K562 (cell line): ENCODE results near the gene ATE1. TPM values are rescaled to one million over a fixed set of nuclear protein-coding genes. Genes with fewer than 3 reads are reported as not detected.

Experiments used
- CREB1 ChIP-seq, 2 experiments: sonication (generic) in 1 of 2; formaldehyde crosslinking in 1 of 2; IDR thresholded peaks; 2 replicates each; pipeline versions ENCODE4 v1.6.1 to v1.8.0; 2012 to 2022; ENCODE audit warnings: inconsistent platforms in 1 of 2, mild to moderate bottlenecking in 1 of 2, missing genetic modification reagents in 1 of 2, moderate library complexity in 1 of 2
- DNMT1 ChIP-seq: fragments of 450-650 bp; IDR thresholded peaks from 2 replicates; pipeline ENCODE4 v1.6.1; 2016; ENCODE audit warnings: antibody characterized with exemption, mild to moderate bottlenecking
- KLF1 ChIP-seq: fragments of 450-650 bp; IDR thresholded peaks from 2 replicates; pipeline ENCODE4 v1.6.1; 2016; ENCODE audit warnings: missing genetic modification characterization, missing compliant biosample characterization
- KLF10 ChIP-seq: fragments of 250-450 bp; sonication (Bioruptor Pico); IDR thresholded peaks from 2 replicates; pipeline ENCODE4 v1.6.1; 2021; ENCODE audit warnings: matching md5 sums
- OTX1 ChIP-seq: fragments of 450-650 bp; formaldehyde crosslinking; IDR thresholded peaks from 2 replicates; pipeline ENCODE4 v1.4.0; 2022; ENCODE audit warnings: mild to moderate bottlenecking
- USF1 ChIP-seq: sonication (generic); formaldehyde crosslinking; IDR thresholded peaks from 2 replicates; pipeline ENCODE4 v1.9.0; 2022; ENCODE audit warnings: mild to moderate bottlenecking, missing genetic modification reagents
- ZNF134 ChIP-seq: fragments of 250-450 bp; sonication (Bioruptor Pico); conservative IDR thresholded peaks from 2 replicates; pipeline ENCODE4 v1.4.0; 2020
- ZNF146 ChIP-seq: IDR thresholded peaks from one replicate; pipeline ENCODE4 v1.6.1; 2018; ENCODE audit warnings: missing compliant biosample characterization; ENCODE audit not compliant: unreplicated experiment
- ZNF239 ChIP-seq: fragments of 250-450 bp; sonication (Bioruptor Pico); IDR thresholded peaks from 2 replicates; pipeline ENCODE4 v1.4.0; 2020; ENCODE audit warnings: mild to moderate bottlenecking
- polyA plus RNA-seq, 8 experiments: library from polyadenylated mRNA; depleted of rRNA in 4 of 8; stranded (reverse) in 5 of 8; unstranded in 3 of 8; fragments of >200 nt; fragmentation: Nextera tagmentation in 2 of 8; fragmentation: Illumina TruSeq in 1 of 8; extraction: Ambion mirVana in 2 of 8; extraction: Trizol in 1 of 8; gene quantifications; 2 replicates each; pipeline versions ENCODE4 v1.2.1 to v1.2.3, GENCODE V29; 2011 to 2014; ENCODE audit warnings: inconsistent platforms in 1 of 8, missing spikeins in 1 of 8
- total RNA-seq, 7 experiments: library from RNA; depleted of rRNA in 6 of 7; stranded (reverse); fragments of >200 nt in 6 of 7; fragmentation: Illumina TruSeq in 2 of 7; extraction: Trizol in 2 of 7; gene quantifications; 2 replicates each; pipeline versions ENCODE4 v1.2.1 to v1.2.3, GENCODE V29; 2011 to 2021; ENCODE audit warnings: low replicate concordance in 1 of 7
- TF ChIP-seq, protein P1 (sequence below): fragments of 450-650 bp; IDR thresholded peaks from 2 replicates; pipeline ENCODE4 v1.6.1; 2016; ENCODE audit warnings: mild to moderate bottlenecking, moderate library complexity
- TF ChIP-seq, protein P2 (sequence below): fragments of 250-450 bp; sonication (Bioruptor Pico); IDR thresholded peaks from 2 replicates; pipeline ENCODE4 v1.8.0; 2021; ENCODE audit warnings: mild to moderate bottlenecking, moderate library complexity
- TF ChIP-seq, protein P3 (sequence below): fragments of 450-650 bp; IDR thresholded peaks from 2 replicates; pipeline ENCODE4 v1.6.1; 2016; ENCODE audit warnings: mild to moderate bottlenecking

Gene ATE1
- total and polyA plus RNA-seq, 9 of the 15 experiments (the other 6 are each of a cell fraction or from before 2014, with no cell fraction given) = 3.0 to 14.2 (median 8.8) TPM

- TF ChIP-seq, protein P1, sequence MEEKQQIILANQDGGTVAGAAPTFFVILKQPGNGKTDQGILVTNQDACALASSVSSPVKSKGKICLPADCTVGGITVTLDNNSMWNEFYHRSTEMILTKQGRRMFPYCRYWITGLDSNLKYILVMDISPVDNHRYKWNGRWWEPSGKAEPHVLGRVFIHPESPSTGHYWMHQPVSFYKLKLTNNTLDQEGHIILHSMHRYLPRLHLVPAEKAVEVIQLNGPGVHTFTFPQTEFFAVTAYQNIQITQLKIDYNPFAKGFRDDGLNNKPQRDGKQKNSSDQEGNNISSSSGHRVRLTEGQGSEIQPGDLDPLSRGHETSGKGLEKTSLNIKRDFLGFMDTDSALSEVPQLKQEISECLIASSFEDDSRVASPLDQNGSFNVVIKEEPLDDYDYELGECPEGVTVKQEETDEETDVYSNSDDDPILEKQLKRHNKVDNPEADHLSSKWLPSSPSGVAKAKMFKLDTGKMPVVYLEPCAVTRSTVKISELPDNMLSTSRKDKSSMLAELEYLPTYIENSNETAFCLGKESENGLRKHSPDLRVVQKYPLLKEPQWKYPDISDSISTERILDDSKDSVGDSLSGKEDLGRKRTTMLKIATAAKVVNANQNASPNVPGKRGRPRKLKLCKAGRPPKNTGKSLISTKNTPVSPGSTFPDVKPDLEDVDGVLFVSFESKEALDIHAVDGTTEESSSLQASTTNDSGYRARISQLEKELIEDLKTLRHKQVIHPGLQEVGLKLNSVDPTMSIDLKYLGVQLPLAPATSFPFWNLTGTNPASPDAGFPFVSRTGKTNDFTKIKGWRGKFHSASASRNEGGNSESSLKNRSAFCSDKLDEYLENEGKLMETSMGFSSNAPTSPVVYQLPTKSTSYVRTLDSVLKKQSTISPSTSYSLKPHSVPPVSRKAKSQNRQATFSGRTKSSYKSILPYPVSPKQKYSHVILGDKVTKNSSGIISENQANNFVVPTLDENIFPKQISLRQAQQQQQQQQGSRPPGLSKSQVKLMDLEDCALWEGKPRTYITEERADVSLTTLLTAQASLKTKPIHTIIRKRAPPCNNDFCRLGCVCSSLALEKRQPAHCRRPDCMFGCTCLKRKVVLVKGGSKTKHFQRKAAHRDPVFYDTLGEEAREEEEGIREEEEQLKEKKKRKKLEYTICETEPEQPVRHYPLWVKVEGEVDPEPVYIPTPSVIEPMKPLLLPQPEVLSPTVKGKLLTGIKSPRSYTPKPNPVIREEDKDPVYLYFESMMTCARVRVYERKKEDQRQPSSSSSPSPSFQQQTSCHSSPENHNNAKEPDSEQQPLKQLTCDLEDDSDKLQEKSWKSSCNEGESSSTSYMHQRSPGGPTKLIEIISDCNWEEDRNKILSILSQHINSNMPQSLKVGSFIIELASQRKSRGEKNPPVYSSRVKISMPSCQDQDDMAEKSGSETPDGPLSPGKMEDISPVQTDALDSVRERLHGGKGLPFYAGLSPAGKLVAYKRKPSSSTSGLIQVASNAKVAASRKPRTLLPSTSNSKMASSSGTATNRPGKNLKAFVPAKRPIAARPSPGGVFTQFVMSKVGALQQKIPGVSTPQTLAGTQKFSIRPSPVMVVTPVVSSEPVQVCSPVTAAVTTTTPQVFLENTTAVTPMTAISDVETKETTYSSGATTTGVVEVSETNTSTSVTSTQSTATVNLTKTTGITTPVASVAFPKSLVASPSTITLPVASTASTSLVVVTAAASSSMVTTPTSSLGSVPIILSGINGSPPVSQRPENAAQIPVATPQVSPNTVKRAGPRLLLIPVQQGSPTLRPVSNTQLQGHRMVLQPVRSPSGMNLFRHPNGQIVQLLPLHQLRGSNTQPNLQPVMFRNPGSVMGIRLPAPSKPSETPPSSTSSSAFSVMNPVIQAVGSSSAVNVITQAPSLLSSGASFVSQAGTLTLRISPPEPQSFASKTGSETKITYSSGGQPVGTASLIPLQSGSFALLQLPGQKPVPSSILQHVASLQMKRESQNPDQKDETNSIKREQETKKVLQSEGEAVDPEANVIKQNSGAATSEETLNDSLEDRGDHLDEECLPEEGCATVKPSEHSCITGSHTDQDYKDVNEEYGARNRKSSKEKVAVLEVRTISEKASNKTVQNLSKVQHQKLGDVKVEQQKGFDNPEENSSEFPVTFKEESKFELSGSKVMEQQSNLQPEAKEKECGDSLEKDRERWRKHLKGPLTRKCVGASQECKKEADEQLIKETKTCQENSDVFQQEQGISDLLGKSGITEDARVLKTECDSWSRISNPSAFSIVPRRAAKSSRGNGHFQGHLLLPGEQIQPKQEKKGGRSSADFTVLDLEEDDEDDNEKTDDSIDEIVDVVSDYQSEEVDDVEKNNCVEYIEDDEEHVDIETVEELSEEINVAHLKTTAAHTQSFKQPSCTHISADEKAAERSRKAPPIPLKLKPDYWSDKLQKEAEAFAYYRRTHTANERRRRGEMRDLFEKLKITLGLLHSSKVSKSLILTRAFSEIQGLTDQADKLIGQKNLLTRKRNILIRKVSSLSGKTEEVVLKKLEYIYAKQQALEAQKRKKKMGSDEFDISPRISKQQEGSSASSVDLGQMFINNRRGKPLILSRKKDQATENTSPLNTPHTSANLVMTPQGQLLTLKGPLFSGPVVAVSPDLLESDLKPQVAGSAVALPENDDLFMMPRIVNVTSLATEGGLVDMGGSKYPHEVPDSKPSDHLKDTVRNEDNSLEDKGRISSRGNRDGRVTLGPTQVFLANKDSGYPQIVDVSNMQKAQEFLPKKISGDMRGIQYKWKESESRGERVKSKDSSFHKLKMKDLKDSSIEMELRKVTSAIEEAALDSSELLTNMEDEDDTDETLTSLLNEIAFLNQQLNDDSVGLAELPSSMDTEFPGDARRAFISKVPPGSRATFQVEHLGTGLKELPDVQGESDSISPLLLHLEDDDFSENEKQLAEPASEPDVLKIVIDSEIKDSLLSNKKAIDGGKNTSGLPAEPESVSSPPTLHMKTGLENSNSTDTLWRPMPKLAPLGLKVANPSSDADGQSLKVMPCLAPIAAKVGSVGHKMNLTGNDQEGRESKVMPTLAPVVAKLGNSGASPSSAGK = no peak
- TF ChIP-seq, protein P2, sequence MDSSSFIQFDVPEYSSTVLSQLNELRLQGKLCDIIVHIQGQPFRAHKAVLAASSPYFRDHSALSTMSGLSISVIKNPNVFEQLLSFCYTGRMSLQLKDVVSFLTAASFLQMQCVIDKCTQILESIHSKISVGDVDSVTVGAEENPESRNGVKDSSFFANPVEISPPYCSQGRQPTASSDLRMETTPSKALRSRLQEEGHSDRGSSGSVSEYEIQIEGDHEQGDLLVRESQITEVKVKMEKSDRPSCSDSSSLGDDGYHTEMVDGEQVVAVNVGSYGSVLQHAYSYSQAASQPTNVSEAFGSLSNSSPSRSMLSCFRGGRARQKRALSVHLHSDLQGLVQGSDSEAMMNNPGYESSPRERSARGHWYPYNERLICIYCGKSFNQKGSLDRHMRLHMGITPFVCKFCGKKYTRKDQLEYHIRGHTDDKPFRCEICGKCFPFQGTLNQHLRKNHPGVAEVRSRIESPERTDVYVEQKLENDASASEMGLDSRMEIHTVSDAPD (CRISPR knock-in tag) = no peak
- TF ChIP-seq KLF10 (CRISPR knock-in tag) = no peak
- TF ChIP-seq, protein P3, sequence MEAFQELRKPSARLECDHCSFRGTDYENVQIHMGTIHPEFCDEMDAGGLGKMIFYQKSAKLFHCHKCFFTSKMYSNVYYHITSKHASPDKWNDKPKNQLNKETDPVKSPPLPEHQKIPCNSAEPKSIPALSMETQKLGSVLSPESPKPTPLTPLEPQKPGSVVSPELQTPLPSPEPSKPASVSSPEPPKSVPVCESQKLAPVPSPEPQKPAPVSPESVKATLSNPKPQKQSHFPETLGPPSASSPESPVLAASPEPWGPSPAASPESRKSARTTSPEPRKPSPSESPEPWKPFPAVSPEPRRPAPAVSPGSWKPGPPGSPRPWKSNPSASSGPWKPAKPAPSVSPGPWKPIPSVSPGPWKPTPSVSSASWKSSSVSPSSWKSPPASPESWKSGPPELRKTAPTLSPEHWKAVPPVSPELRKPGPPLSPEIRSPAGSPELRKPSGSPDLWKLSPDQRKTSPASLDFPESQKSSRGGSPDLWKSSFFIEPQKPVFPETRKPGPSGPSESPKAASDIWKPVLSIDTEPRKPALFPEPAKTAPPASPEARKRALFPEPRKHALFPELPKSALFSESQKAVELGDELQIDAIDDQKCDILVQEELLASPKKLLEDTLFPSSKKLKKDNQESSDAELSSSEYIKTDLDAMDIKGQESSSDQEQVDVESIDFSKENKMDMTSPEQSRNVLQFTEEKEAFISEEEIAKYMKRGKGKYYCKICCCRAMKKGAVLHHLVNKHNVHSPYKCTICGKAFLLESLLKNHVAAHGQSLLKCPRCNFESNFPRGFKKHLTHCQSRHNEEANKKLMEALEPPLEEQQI = no peak
- TF ChIP-seq DNMT1 = no peak
- TF ChIP-seq KLF1 (tag) = no peak
- no peak for TF ChIP-seq OTX1 (CRISPR knock-in tag)
- no peak for TF ChIP-seq ZNF146 (CRISPR knock-in tag)
- no peak for TF ChIP-seq USF1 (CRISPR knock-in tag)
- TF ChIP-seq CREB1 (IDR thresholded peaks at IDR 0.05) = no peak
- no peak for TF ChIP-seq CREB1 (CRISPR knock-in tag; IDR thresholded peaks at IDR 0.05)
- no peak for TF ChIP-seq ZNF134 (CRISPR knock-in tag)
- no peak for TF ChIP-seq ZNF239
Observed at GRCh38 chr10:121910673-121911420, 17.0 kb downstream of the ATE1 start (continued).
